Activated T-cell treated with anti-CD3 and anti-CD28 coated beads for 24 hours (primary cell): ENCODE data around the gene SHROOM4.

Experiments
- DNase-seq: peaks from one replicate; pipeline ENCODE4 v3.0.0-alpha.2; 2020; ENCODE audit warnings: low read depth

The SHROOM4 gene

GRCh38 chrX:50705042-50705441 lies 109.0 kb downstream of the SHROOM4 start:
- DNase-seq, result no peak

DNA sequence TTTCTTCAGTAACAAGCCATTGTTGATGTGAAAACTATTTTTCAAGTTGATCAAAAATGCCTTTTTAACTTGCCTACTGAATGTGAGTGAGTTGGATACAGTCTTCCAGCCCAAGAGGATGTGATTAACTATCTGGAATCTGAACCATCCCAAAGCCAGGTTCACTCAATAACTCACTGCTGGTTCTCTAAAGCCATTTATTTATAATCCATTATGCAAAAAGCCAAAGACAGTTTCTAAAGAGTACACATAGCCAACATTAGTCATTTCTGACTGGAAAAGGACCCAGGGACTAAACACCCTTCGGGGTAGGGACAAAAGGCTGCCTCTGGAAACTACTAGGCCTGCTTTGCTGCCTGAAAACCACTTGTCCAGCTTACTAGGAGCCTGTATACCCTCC lies 109.6 kb downstream of the SHROOM4 start:
- no peak for DNase-seq

- no peak for DNase-seq
Observed at GRCh38 chrX:50700921-50701320, 113.1 kb downstream of the SHROOM4 start.

GRCh38 chrX:50698944-50699343 lies 115.0 kb downstream of the SHROOM4 start:
- DNase-seq, result no peak

- no peak for DNase-seq
Observed at GRCh38 chrX:50697691-50698090, 116.3 kb downstream of the SHROOM4 start.

DNA sequence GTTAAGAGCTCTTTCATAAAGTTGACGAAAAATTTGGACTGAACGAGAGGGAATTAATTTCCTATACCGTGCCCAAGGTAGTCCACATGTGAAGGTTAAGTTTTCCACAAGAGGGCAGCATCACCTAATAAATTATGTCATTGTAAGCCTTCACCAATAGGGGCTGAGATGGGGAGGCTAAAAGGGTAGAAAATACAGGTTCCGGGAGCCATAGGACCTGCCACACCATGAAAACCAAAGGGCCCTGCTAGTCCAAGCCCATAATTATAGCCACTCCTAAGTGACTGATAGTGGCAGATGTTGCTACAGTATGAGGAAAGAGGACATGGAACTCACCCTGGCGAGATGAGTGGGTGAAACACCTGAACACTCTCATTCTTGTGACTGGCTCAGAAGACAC lies 122.2 kb downstream of the SHROOM4 start:
- DNase-seq, result peak; percentile 1

DNA sequence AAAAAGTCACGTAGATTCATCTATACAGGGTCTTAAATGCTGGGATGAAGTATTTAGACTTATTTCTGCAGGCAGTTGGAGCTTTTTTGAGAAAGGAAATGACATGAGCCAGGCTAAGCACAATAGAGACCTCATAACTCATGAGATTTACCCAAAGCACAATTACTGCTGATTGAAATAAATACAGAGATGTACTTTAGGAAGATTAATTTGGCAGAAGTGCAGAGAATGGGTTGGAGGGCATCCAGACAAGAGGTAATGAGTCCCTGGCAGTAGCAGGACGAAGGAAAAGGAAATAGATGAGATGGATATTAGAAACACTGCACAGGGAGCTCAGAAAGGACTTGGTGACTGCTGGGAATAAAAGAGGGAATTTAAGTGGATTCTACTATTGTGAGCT lies 129.1 kb downstream of the SHROOM4 start:
- DNase-seq, result no peak

GRCh38 chrX:50680990-50681389 lies 133.0 kb downstream of the SHROOM4 start:
- no peak for DNase-seq

- no peak for DNase-seq
Observed at GRCh38 chrX:50677789-50678188, 136.2 kb downstream of the SHROOM4 start.

GRCh38 chrX:50671661-50672060 lies 142.3 kb downstream of the SHROOM4 start:
- DNase-seq, result no peak

DNA sequence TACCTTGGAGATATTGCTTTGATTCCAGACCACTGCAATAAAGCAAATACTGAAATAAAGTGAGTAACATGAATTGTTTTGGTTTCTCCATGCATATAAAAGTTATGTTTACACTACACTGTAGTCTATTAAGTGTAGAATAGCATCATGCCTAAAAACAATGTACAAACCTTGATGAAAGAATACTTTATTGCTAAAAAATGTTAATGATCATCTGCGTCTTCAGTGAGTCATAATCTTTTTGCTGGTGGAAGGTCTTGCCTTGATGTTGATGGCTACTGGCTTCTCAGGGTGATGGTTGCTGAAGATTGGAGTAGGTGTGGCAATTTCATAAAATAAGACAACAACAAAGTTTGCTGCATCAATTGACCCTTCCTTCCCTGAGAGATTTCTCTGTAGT lies 145.1 kb downstream of the SHROOM4 start:
- no peak for DNase-seq

- no peak for DNase-seq
Observed at GRCh38 chrX:50648156-50648555, 165.8 kb downstream of the SHROOM4 start.

DNA sequence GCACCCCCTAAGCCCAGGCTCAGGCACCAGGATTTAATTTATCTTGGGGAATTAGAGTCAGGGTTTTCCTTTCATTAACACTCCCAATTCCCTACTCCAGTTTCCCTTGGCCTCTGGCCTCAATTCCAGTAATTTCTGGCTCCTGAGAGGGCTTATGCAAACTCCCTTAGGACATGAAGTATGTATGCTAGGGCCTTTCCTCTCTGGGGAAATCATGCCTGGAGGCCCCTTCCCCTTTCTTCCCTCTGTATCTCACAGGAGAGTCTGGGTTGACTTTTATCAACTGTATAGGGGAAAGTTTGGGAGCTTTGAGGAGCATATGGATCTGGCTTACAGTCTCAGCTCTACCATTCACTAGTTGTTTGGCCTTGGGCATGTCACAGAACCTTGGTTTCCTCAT lies 169.5 kb downstream of the SHROOM4 start:
- DNase-seq, result no peak

- DNase-seq, result no peak
Observed at GRCh38 chrX:50643525-50644137, 170.4 kb downstream of the SHROOM4 start.

DNA sequence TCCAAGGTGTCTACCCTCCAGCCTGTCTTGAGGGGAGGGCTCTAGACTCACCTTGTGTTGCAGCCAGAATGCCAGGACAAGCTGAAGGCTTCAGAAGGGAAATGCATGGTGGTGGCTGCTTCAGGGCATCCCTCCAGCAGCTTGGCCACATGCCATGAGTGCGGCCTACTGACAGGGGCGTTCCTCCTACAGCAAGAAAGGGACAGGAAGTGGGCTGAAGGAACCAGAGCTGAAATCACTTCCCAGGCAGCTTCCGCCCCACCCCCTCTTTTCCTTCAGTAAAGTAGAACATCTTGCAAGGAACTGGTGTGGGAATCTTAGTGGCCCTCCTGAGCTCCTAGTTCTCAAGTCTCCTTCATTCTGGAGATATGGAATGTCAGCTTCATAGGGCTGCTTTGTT lies 175.9 kb downstream of the SHROOM4 start:
- no peak for DNase-seq

- DNase-seq, result no peak
Observed at GRCh38 chrX:50635817-50636365, 178.1 kb downstream of the SHROOM4 start.

- no peak for DNase-seq
Observed at GRCh38 chrX:50635162-50635561, 178.8 kb downstream of the SHROOM4 start.

DNA sequence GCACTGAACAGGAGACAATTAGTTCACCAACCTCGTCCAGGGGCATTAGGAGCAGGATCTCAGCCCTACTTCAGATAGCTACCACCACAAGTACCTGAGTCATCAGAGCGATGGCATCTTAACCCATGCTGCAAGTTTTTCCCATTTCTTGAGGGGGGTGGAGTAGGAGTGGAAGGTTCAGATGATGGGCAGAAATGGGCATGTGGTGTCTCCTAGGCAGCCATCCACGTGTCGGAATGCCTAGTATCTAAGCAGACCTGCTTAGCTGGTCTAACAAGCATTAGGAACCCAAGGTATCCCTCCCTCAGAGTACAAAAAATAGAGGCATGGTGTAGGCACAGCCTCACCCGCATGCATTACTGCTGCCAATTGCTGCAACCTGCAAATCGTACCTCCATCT lies 184.2 kb downstream of the SHROOM4 start:
- DNase-seq, result no peak

DNA sequence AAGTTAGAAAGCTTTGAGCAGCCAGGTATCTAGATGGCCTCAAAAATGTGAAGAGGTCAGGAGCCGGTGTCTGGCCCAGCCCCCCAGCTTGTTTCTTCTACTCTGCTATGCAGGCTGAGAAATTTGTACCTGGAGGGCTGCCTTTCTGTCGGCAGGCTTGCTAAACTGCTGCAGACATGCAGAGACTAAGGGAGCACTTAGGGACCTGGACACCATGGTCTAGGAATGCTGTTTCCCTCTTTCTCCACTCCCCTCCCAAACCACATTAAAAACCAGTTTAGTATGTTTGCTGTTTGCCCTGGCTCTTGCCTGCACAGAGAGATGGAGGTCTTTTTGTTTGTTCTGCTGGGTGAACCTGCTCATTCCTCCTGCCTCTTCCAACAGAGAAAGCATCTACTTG lies 186.3 kb downstream of the SHROOM4 start:
- no peak for DNase-seq

DNA sequence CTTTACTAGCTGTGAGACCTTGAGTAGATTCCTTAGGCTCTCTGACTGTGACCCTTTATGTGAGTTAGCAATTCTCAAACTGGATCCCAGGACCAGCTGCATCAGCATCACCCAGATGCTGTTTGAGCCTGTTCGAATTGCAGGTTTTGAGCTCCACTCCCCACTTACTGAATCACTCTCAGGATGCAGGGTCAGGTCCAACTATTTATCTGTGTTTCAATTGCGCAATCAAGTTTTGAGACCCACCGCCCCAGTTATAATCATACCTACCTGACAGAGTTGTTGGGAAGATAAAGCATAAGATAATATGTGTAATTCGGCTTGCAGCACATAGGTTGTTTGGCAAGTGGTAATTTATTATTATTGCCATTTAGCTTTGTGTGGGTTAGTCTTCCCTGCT lies 187.6 kb downstream of the SHROOM4 start:
- no peak for DNase-seq

- DNase-seq, result no peak
Observed at GRCh38 chrX:50622751-50623150, 191.2 kb downstream of the SHROOM4 start.

DNA sequence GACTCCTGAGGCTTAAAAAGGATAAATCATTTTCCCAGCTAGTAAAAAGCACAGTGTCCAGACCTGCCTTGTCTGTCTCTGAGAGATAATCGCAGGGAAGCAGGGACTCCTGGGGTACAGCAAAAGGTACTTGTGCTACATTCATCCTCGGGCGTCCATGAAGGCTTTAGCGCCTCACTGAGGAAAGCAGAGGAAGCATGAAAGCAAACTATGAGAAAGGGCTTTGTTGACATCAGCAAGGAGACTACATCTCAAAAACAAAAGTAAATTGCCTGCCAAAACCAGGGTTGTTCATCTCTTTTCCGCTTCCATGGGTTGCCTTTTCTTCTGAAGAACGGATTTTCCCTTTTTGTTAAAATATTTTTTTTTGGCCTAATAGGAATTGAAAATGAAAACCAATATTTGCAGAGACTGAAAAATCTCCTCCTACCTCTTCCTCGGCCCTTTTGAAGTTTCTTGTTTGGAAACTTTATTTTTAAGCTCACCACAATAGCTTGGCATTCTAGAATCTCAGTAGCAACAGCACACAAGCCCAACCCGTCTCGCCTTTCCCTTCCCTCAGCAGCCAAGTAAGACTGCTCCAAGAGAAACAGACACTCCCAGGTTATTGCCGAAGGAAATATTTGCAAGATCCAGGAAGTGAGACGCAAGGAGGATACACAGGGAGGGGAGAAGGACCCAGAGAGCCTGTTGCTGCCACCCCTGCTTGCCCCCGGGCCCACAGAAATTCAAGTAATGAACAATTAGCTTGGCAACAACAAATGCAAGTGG lies 195.0 kb downstream of the SHROOM4 start:
- no peak for DNase-seq

DNA sequence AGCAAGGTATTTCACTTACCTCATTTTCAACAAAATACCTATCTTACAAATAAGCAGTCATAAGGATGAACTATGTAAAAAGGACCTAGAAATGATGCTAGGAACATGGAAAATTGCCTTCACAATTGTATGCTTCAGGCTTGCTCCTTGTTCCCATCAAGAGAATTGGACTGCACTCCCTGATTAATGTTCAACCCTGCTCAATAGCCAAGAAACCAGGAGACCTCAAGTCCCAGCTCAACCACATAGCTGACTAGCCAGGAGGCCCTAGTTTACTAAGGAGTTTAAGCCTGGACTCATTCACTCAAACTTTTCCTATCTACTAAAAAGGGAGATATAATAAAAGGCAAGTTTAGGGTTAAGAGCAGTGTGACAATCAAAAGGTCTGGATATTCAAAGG lies 196.8 kb downstream of the SHROOM4 start:
- no peak for DNase-seq
